Nephron progenitor cell (in vitro differentiated cells): Measurements from ENCODE around the gene ITIH2.

Experiments used
- DNase-seq: peaks from one replicate; pipeline ENCODE4 v3.0.0; 2021
- H3K27ac Mint-ChIP-seq: 2 replicates; pipeline ENCODE4 v1.8.0; 2021; ENCODE audit warnings: mild to moderate bottlenecking, moderate library complexity, mixed read lengths
- H3K27me3 Mint-ChIP-seq: 2 replicates; pipeline ENCODE4 v1.8.0; 2021; ENCODE audit warnings: mild to moderate bottlenecking, low read depth, mixed read lengths; ENCODE audit not compliant: poor library complexity
- H3K36me3 Mint-ChIP-seq: 2 replicates; pipeline ENCODE4 v1.8.0; 2021; ENCODE audit warnings: low read depth, mixed read lengths
- H3K4me1 Mint-ChIP-seq: 2 replicates; pipeline ENCODE4 v1.8.0; 2021; ENCODE audit warnings: mixed read lengths
- H3K4me3 Mint-ChIP-seq: 2 replicates; pipeline ENCODE4 v1.8.0; 2021; ENCODE audit warnings: mild to moderate bottlenecking, moderate library complexity, mixed read lengths
- H3K9me3 Mint-ChIP-seq: 2 replicates; pipeline ENCODE4 v1.8.0; 2021; ENCODE audit warnings: mild to moderate bottlenecking, moderate library complexity, mixed read lengths
- CTCF ChIP-seq: fragments of 200-600 bp; sonication (generic); IDR thresholded peaks from 2 replicates; pipeline ENCODE4 v1.5.0; 2021; ENCODE audit warnings: antibody characterized with exemption

ITIH2 gene

DNA sequence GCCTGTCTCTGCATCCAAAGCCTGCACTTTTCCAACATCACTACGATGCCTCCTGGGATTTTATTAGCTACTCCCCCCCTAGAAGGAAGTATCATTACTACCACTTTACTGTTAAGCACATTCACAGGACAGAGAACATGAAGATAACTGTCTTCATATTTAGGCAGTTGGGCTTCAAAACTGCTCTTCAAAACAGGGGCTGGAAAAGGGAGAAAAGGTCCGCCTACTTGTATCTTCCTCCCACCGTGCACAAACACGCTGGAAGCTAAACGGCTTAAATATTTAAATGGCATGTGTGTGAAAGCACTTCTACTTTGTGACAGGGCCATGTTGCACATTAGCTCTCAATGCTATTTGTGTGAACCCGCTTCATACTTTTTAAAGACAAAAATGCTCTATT lies 37.3 kb upstream of the ITIH2 start:
- Mint-ChIP-seq H3K27me3 (peaks cover 77% of the 10 kb centered on the region), H3K36me3 (no peaks in the 10 kb centered on the region), H3K27ac (no peak overlapping the region), H3K4me3 (peak overlapping the region; percentile 83), H3K9me3 (no peaks in the 10 kb centered on the region), H3K4me1 (peaks cover 21% of the 10 kb centered on the region)
- DNase-seq: no peak
- TF ChIP-seq CTCF: no peak

GRCh38 chr10:7666253-7667023 lies 36.7 kb upstream of the ITIH2 start, which contains the start of gene ITIH5:
TSS of gene ITIH5 (minus strand) at chr10:7666966. CDS start at chr10:7666892, 74 bp downstream.
- DNase-seq: peak; percentile 59
- H3K27ac Mint-ChIP-seq: no peak within 1 kb of the TSS
- H3K4me3 Mint-ChIP-seq: peak within 1 kb of the TSS; percentile 83
- no peaks in the 10 kb centered on the region for H3K9me3 Mint-ChIP-seq
- no peaks in the 10 kb centered on the region for H3K36me3 Mint-ChIP-seq
- peaks cover 81% of the 10 kb centered on the region for H3K27me3 Mint-ChIP-seq
- TF ChIP-seq CTCF: no peak
- H3K4me1 Mint-ChIP-seq: peaks cover 24% of the 10 kb centered on the region

- Mint-ChIP-seq H3K4me3 (peak overlapping the region; percentile 74), H3K4me1 (peaks cover 24% of the 10 kb centered on the region), H3K27ac (no peak overlapping the region), H3K27me3 (peaks cover 85% of the 10 kb centered on the region), H3K9me3 (no peaks in the 10 kb centered on the region), H3K36me3 (no peaks in the 10 kb centered on the region)
- DNase-seq: peak; percentile 37
- TF ChIP-seq CTCF: no peak
Observed at GRCh38 chr10:7667262-7668141, 35.6 kb upstream of the ITIH2 start.

DNA sequence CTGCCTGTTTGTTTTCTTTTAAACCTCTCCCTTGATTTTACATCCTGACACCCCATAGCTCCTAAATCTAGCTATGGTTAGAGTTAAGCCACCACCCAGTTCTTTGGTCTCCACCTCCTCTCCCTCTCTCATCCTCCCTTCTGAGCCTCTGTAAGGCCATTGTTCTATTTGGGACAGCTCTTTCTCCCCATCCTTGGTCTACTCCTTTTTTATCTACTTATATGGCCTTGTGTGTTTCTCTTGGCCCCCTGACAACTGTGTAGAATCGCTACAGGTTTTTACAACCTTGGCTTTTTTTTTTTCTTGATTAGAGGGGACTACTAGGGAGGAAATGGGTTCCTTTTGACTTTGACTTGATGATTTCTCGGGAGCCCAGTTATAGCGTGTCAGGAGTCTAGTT lies 33.0 kb upstream of the ITIH2 start:
- TF ChIP-seq CTCF: no peak
- DNase-seq: no peak
- H3K4me3 Mint-ChIP-seq: no peak overlapping the region
- H3K27ac Mint-ChIP-seq: no peak overlapping the region
- peaks cover 87% of the 10 kb centered on the region for H3K27me3 Mint-ChIP-seq
- H3K9me3 Mint-ChIP-seq: no peaks in the 10 kb centered on the region
- no peaks in the 10 kb centered on the region for H3K36me3 Mint-ChIP-seq
- H3K4me1 Mint-ChIP-seq: peaks cover 22% of the 10 kb centered on the region

- H3K27me3 Mint-ChIP-seq: peaks cover 81% of the 10 kb centered on the region
Observed at GRCh38 chr10:7672341-7673134, 30.6 kb upstream of the ITIH2 start.

More at GRCh38 chr10:7672341-7673134, 30.6 kb upstream of the ITIH2 start:
- no peak overlapping the region for H3K4me3 Mint-ChIP-seq
- no peak for TF ChIP-seq CTCF
- no peak overlapping the region for H3K27ac Mint-ChIP-seq
- H3K36me3 Mint-ChIP-seq: no peaks in the 10 kb centered on the region
- peaks cover 9% of the 10 kb centered on the region for H3K4me1 Mint-ChIP-seq
- no peak for DNase-seq
- no peaks in the 10 kb centered on the region for H3K9me3 Mint-ChIP-seq
